A673 (cell line): ENCODE results near the gene OTOG.

Experiments used
- EZH2 ChIP-seq: fragments of 200-600 bp; sonication (generic); IDR thresholded peaks from 2 replicates; pipeline ENCODE4 v1.6.1; 2017; ENCODE audit warnings: borderline replicate concordance, low read depth, mild to moderate bottlenecking, mixed read lengths, antibody characterized with exemption, low read length; ENCODE audit not compliant: poor library complexity, severe bottlenecking
- TF ChIP-seq, protein P1 (sequence below): fragments of 300-800, 200-600 bp; sonication (generic); conservative IDR thresholded peaks from 2 replicates; pipeline ENCODE4 v1.5.1; 2017; ENCODE audit warnings: low read depth, mild to moderate bottlenecking, antibody characterized with exemption, low read length, moderate library complexity, mixed read lengths

DNA sequence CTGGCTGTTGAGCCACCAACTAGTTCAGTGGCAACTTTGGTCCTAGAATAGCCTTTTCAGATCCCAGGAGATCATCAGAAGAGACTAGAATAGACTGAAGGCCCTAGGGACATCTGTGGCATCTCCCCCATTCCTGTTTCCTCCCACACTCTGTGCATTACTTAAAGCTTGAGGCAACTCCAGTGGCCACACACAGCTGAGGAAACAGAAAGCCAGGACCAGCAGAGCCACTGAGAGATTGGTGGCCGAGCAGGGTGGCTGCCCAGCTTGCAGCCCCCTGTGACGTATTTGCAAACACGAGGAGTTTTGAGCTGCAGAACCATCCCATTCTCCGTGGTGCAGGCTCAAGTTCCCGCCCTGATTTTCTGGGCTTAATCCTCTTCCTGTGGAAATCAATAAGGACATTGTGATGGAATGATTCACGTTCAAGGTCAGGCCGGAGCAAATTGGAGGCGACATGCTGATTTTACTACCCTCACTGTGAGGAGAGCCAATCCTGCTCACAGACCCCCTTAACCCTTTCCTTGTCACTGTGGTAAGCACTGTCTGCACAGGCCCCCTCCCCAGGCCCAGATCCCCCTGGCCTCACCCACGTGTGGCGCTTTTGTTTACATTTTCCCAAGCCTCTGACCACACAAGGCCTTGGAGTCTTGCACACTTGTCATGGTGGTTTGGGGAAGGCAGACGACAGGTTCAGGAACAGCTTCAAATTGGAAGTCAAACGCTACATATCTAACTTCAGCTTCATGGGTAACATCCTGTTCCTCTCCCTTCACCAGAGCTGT lies 103.3 kb downstream of the OTOG start:
- TF ChIP-seq, protein P1, sequence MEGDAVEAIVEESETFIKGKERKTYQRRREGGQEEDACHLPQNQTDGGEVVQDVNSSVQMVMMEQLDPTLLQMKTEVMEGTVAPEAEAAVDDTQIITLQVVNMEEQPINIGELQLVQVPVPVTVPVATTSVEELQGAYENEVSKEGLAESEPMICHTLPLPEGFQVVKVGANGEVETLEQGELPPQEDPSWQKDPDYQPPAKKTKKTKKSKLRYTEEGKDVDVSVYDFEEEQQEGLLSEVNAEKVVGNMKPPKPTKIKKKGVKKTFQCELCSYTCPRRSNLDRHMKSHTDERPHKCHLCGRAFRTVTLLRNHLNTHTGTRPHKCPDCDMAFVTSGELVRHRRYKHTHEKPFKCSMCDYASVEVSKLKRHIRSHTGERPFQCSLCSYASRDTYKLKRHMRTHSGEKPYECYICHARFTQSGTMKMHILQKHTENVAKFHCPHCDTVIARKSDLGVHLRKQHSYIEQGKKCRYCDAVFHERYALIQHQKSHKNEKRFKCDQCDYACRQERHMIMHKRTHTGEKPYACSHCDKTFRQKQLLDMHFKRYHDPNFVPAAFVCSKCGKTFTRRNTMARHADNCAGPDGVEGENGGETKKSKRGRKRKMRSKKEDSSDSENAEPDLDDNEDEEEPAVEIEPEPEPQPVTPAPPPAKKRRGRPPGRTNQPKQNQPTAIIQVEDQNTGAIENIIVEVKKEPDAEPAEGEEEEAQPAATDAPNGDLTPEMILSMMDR: no peak
- TF ChIP-seq EZH2: no peak
